GM12801 (cell line): Measurements from ENCODE around the gene SPNS2.

ENCODE experiments used
- CTCF ChIP-seq: IDR thresholded peaks from one replicate; pipeline ENCODE4 v1.5.1; 2011; ENCODE audit warnings: control low read depth; ENCODE audit not compliant: insufficient read length; ENCODE audit errors: extremely low read depth

Gene SPNS2

DNA sequence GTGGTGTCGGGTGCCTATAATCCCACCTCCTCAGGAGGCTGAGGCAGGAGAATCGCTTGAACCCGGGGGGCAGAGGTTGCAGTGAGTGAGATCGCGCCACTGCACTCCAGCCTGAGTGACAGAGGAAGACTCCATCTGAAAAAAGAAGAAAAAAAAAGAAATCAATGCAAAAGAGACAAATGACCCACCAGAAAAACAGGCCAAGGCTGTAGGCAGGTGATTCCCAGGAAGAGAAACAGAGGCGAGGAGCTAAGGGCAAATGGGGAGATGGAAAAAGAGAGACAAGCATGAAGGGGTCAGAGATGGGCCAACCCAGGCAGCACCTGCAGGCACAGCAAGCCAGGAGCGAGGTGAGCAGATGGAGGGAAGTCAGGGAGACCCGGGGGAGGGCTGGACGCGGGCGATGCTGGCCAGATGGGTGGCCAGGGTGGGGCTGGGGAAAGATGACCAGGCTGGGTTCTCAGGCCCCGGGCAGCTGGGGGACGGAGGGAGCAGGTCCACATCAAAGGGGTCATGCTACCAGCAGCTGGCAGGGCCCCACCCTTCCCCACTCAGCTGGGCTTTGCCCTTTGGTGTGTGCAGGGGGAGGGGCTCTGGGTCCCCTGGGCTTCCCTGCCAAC lies 31.0 kb downstream of the SPNS2 start:
- no peak for TF ChIP-seq CTCF

- no peak for TF ChIP-seq CTCF
These were observed 32.4 kb downstream of the SPNS2 start for GRCh38 chr17:4530799-4531730.

GRCh38 chr17:4531988-4532736 lies 33.5 kb downstream of the SPNS2 start:
- TF ChIP-seq CTCF = no peak

- no peak for TF ChIP-seq CTCF
These were observed 34.3 kb downstream of the SPNS2 start for GRCh38 chr17:4532860-4533522.

DNA sequence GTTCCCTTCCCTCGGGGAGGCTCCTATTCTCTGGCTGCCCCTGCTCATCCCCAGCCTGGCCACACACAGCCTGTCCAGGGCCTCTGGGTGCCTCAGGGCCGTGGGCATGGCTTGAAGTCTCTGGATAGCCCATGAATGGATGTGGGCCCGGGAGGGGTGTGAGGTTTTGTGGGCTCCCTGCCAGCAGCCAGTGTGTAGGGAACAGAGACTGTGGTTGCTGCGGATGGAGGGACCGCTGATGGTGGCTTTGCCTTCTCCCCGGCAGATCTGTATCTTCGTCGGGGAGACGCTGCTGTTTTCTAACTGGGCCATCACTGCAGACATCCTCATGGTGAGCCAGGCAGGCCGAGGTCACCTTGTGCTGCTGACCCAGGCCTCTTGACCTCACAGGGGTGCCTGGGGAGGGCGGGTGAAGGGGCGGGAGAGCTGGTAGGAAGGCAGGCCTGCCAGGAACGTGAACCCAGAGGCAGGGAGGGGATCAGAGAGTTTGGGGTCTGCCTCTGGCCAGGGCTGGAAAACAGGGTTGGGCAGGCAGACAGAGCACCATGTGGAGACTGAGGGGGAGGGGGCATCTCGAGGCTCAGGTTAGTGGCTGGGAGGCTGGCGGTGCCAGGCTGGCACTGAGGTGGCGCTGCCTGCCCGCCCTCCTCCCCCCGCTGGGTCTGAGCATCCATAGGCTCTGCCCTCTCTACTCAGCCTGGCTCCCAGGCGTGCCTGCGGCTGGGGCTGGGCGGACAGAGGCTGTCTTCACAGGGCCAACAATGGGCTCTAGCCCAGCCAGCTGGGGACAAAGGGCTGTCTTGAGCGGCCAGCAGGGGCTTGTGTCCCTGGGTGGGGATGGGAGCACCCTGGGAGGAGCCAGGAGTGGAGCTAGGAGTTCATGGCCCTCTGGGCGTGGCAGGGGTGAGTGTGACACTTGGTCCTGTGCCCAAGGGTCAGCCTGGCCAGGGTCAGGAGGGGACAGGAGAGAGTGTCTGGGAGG lies 35.1 kb downstream of the SPNS2 start:
- TF ChIP-seq CTCF = no peak

GRCh38 chr17:4534515-4534914 lies 35.8 kb downstream of the SPNS2 start:
- TF ChIP-seq CTCF = no peak
